Esophagus mucosa (tissue), 1 donor: ENCODE results near the gene EXOC3L1. TPM values are rescaled to one million over a fixed set of nuclear protein-coding genes. Genes with fewer than 3 reads are reported as not detected.

Experiments
- ATAC-seq: fragments of 200-7000 bp; cut with Tn5 transposase; one replicate; pipeline ENCODE4 v1.9.1; 2020
- total RNA-seq: library from RNA; stranded (reverse); gene quantifications from one replicate; pipeline ENCODE4 v1.2.4, GENCODE V29; 2023
- donor health status: DM: yes; HTN: yes; CAD: no.

The EXOC3L1 gene
- total RNA-seq = 1.4 TPM

DNA sequence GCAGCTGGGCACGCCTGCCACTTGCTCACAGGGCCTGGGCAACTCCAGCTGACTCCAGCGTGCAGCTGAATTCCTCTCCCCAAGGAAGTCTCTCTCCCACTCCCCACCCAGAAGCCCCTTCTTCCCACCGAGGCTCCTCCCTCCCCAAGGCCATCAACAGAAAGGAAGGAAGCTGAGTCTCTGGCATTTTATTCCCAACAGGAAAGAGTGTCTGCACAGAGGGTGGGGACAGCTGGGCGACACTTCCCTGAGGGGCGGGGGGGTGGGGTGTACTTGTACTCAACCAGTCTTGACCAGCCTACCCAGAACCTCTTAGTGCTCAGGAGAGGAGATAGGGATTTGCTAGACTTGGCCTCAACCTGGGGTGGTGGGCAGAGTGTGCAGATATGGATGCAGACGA is at the start of gene EXOC3L1:
EXOC3L1 (minus strand) TSS at position 96 of the 400 bp plus-strand sequence. CDS start 460 bp downstream, outside the sequence.
- no peak for ATAC-seq

- no peak for ATAC-seq
Observed at GRCh38 chr16:67238806-67239470, 49.0 kb upstream of the EXOC3L1 start.

DNA sequence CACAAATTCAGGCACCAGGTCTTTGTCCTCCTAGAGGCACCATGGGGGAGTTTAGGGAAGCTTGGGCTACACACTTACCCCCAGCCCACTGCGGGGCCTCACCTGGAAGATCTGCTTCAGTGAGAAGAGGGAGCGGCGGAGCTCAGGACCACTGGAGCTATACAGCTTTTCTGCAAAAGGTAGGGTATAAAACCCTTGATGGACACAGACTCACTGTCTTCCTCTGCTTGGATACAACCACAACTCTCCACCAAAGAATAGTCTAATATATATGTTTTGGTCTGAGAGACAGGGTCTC is 48.3 kb upstream of the EXOC3L1 start:
- ATAC-seq = no peak

- ATAC-seq = no peak
Observed at GRCh38 chr16:67237396-67238277, 47.7 kb upstream of the EXOC3L1 start.

DNA sequence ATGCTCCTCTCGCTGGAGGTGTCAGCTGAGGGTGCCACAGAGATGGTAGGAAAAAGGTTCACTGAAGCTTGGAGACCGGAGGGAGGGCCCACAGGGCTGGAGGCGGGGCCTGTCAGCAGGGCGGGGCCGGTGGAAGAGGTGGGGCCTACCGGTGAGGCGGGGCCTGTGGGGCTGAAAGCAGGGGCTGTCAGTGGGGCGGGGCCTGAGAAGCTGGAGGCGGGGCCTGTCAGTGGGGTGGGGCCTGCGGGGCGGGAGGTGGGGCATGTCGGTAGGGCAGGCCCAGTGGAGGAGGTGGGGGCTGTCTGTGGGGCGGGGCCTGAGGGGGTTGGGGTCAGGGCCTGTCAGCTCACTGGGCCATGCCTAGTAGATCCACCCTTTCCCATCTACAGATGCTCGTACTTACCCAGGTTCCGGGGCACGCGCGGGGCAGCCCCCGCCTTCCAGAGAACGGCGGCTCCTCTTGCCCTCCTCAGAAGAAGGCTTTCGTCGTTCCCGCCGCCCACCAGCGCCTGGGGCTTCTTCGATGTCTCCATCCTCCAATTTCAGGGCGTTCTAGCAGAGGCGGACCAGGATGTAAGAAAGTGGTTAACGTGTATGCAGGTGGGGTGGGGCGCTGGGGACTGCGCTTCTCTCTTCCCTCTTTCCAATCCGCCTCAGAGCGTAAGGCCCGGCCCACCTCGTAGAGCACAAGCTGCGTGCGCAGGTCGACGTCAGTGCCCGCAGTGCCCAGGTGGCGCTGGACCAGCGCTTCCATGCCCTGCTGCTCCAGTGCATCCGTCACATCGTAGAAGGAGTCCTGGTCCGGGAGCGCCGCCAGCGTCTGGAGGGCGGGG is 46.8 kb upstream of the EXOC3L1 start:
- peak; percentile 43 for ATAC-seq

DNA sequence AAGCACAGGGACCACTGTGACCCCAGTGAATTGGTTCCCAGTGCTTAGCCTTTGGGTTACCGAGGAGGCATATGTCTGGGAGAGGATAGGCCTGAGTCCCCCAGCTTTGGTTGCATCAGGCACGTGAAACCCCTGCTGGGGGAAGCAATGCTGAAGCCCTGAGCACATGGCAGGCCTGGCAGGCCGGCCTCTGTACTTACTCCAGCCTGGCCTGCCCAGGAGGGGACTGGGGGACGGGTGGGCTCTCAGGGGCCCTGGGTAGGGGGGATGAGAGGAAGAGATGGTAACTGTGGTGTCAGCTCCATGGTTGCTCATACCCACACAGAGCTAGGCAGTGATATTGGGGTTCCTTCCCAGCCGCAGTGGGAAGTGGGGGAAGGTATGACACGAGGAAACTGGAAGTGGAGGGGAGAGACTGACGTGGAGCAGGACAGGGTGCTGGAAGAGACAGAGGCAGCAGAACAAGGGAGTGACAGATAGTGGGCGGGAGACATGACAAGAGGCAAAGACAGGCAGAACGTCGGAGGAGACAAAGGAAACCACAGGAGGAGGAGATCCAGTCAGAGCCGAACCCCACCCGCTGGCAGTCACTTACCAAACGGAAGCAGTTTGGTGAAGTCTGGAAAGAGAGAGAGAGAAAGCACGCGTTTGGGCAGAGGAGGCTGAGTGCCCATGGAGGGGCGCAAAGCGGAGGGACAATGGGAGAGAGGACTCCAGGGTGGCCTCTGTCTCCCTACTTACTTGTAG is 46.1 kb upstream of the EXOC3L1 start:
- peak; percentile 46 for ATAC-seq

DNA sequence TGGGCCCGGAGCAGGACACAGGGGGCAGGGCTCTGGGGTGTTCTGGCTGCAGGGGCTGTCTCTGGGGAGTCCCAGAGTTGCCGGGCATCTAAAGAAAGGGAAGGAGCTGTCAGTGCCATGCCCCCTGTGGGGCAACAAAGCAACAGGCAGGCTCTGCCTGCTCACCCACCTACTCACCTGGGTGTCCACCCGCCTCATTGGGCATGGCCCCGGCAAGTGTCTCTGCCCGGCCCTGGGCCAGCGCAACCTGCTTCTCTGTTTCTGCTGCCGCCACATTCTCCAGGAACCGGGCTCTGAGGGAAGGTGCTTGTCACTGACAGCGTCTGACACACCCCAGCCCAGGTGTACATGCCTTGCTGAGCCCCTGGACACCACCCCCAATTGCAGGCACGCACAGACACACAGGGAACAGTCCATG is 44.3 kb upstream of the EXOC3L1 start:
- ATAC-seq = no peak

DNA sequence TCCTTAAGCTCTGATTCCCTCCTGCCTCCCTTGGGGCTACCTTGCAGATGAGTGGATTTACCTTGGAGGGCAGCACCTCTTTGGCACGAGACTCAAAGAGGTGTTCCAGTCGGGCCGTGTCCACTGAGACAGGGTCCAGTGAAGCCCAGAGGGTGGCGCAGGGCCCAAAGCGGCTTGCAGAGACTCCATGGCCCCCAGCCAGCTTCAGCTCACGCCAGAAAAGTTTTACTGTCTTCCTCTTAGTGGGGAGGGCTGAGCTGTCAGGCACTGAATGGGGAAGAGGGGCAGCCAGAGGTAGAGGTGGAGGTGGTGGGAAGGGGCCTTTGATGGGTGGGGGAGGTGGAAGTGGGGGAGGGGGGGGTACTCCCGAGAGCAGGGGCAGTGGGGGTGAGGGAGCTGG is 43.7 kb upstream of the EXOC3L1 start:
- no peak for ATAC-seq

- ATAC-seq = no peak
Observed at GRCh38 chr16:67230809-67231660, 41.1 kb upstream of the EXOC3L1 start.

DNA sequence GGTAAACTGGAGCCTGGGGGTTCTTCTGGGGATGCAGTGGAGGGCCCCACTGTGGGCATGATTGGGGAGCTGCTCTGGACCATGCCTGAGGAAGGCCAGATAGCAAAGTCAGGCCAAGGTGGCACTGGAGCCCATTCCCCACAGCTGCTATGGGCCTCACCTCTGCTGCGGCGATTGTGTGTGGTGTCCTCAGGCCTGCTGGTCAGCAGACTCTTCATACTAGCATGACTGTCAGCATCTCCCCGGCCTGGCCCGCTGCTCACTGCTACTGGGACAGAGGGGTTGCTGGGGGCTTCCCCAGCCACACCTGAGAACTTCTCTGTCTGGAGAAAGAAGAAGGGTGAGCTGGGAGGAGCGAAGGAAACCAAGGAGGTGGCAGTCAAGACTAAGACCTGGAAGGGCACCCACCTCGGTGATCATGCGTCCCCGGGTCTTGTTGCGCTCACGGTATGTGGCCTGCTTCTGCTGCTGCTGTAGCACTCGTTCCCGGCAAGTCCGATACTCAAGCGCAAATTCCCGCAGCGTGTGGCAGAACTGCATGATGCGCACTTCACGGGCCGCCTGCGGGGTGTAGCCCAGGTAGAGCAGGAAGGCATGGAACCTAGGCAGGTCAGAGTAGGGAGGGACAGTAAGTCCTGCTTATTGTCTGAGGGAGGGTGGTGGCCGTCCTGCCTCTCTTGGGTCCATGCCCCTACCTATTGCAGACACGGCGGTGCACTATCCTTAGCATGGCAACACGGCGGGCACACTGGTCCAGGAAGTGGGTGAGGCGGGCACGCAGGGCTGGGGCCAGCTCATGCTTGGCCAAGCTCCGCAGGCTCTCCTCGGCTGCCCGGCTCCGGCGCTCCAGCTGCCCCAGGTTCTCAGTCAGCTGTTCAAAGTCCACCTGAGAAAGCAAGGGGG is 40.2 kb upstream of the EXOC3L1 start:
- no peak for ATAC-seq

DNA sequence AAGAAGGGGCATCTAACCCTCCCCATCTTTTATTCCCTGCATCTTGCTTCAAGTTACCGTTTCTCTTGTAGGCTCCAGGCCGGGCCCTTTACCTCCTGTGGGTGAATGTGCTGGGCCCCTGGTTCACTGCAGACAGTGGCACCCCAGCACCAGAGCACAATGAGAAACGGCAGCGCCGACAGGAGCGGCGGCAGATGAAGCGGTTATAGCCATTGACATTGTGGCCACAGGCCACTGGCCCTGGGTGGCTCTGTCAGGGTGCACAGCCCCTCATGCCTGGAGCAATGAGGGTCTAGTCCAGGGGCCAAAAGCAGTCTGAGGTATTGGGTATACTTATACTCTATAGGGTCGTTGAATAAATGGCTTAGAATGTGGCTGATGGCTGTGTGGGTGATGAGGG is 39.0 kb upstream of the EXOC3L1 start:
- ATAC-seq = no peak

DNA sequence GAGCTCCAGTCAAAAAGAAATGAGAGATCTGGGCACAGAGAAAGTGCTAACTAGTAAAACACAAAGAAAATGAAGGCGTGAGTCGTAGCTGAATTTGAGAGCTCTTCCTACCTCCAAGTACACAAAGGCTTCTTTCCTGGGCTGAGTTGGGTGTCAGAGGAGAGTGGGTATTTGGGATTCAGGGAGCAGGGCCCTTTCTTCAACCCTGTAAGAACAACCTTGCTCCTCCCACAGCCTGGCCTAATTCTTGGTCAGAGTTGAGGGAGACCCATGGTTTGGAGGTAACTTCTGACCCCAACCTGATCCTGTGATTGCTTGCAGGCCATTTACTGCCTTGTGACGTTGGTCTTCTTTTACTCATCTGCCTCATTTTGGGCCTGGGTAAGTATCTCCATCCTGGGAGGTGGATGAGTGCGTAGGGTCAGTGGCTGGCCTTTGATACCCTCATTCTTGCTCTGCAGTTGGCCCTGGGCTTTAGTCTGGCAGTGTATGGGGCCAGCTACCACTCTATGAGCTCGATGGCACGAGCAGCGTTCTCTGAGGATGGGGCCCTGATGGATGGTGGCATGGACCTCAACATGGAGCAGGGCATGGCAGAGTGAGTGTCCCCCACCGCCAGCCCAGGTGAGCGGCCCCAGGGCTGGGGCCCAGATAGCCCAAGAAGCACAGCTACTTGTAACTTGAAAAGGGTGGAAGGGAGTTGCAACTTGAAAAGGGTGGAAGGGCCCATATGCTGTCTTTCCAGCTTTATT is 38.3 kb upstream of the EXOC3L1 start:
- no peak for ATAC-seq

DNA sequence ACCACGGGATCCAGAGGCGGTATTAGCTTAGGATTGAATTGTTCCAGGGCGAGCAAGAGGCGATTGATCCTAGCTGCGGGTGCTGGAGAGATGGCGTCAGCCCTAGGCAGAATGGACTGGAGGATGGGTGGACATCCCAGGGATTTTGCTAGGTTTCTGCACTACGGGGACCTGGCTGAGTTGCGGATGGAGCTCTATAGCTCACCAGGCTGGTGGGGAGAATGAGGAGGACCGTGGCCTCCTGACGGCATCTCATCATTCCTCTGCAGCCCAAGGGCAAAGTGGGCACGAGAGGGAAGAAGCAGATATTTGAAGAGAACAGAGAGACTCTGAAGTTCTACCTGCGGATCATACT is 37.6 kb upstream of the EXOC3L1 start:
- ATAC-seq = no peak

DNA sequence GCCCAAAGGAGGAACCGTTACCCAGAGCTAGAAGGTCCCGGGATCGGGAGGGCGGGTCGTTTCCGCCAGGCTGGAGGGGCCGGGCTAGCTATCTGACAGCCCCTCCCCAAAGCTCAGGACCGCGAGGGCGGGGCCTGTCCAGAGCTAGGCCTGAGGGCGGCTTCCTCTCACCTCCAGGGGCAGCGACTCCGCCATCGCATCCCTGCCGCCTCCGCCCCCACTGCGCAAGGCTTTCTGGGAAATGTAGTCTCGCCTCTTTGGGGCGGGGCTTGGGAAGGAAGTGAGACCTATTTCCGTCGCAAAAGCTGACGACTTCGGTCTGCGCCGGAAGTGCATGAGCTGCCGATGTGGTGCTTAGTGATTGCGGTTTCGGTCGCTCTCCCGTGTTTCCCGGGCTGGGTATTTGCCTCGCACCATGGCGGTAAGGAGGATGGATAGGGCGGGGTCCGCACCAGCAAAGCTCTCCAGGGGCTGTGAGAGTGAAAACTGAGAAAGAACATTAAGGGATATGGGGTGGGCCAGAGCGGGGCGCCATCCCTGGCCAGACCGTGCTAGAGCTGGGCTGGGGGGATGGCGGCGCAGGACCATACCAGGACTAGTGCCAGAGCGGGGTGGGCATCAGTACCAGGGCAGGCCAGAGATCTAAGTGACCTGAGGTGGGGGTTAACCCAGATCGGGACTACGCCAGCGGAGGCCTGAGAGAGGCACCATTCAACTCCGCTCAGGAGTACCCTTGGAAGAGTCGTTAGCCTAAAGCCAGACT is 37.0 kb upstream of the EXOC3L1 start, which contains the start of gene TMEM208:
TMEM208 (plus strand) TSS at position 327 of the 763 bp plus-strand sequence; CDS start at position 416, 89 bp downstream.
- ATAC-seq = peak; percentile 91

DNA sequence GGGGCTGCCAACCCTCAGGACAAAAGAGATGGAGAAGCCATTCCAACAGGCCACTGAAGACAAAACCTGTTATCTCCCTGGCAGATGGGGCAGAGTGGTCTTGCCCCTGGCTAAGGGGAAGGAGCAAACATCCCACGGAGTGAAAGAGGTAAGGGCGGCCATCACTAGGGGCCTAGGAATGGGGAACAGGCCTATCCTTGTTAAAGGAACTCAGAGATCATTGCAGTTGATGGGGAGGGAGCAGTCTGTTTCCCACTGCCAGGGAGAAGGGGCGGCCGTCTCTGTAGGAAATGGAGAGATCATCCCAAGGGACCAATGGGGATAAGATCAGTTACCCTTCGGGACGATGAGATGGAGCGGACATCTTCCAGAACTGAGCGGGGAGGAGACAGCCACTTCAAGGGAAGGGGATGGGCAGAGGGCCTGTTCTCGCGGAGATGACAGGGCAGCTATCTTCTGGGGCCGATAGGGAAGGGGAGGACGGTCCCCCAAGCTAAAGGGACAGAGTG is 36.4 kb upstream of the EXOC3L1 start:
- ATAC-seq = no peak

- no peak for ATAC-seq
Observed at GRCh38 chr16:67223992-67224391, 34.1 kb upstream of the EXOC3L1 start.

DNA sequence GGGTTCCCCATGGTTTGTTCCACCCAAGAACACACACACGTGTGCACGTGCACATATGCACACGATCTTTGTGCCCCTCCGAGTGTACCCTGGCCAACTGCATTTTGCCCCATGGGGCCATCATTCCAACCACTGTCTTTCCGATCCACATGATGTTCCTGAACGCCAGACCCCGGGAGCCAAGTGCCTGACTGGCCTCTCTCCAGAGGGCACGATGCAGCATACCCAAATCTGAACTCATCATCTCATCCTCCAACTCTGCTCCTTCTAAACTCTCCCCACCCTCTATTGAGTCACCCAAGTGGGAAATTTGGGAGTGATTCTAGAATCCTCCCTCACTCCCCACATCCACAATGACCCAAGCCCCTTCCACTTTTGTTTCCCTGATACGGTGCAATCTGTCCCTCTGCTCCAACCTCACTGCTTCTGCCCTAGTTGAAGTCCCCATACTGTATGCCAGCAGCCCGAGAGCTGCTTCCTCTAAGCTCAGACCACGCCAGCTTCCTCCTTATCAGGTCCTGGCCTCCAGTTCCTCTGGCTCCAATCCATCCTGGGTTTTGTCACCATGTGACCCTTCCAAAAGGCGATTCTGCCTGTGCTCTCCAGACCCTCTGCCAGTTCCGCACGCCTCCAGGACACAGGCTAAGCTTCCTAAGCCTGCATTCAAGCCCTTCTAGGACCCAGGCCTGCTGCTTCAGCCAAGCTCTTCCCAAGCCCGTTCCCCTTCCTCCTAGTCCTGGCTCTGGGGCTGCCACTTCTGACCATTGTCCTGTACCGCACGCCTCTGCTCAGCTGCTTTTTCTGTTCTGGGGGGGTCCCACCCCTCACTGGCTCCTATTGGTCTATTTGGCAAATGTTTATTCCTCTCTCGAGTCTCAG is 26.9 kb upstream of the EXOC3L1 start:
- ATAC-seq = no peak

- ATAC-seq = no peak
Observed at GRCh38 chr16:67215706-67216105, 25.8 kb upstream of the EXOC3L1 start.
